NCI-H82 (cell line): ENCODE results near the gene COL13A1.

Experiments used
- DNase-seq: peaks from one replicate; lab custom pipeline; 2025; lab: John Stamatoyannopoulos, UW

The COL13A1 gene

GRCh38 chr10:69910561-69910960, 108.9 kb downstream of the COL13A1 start:
- DNase-seq: no peak

GRCh38 chr10:69911613-69912528, 110.2 kb downstream of the COL13A1 start:
- no peak for DNase-seq

GRCh38 chr10:69912589-69912988, 110.9 kb downstream of the COL13A1 start:
- no peak for DNase-seq

GRCh38 chr10:69913606-69914382, 112.1 kb downstream of the COL13A1 start:
- no peak for DNase-seq

- peak; percentile 75 for DNase-seq
These were observed 112.9 kb downstream of the COL13A1 start for GRCh38 chr10:69914398-69915214.

GRCh38 chr10:69915215-69915560, 113.5 kb downstream of the COL13A1 start:
- DNase-seq: no peak

GRCh38 chr10:69916118-69916517, 114.4 kb downstream of the COL13A1 start:
- no peak for DNase-seq

GRCh38 chr10:69918036-69918435, 116.3 kb downstream of the COL13A1 start:
- DNase-seq: no peak

GRCh38 chr10:69919250-69919649, 117.5 kb downstream of the COL13A1 start:
- no peak for DNase-seq

GRCh38 chr10:69925111-69925510, 123.4 kb downstream of the COL13A1 start:
- DNase-seq: no peak

- DNase-seq: no peak
These were observed 126.6 kb downstream of the COL13A1 start for GRCh38 chr10:69928339-69928738.

- no peak for DNase-seq
These were observed 127.9 kb downstream of the COL13A1 start for GRCh38 chr10:69929575-69929974.

GRCh38 chr10:69934768-69935167, 133.1 kb downstream of the COL13A1 start:
- DNase-seq: peak; percentile 2

- DNase-seq: peak; percentile 20
These were observed 134.4 kb downstream of the COL13A1 start for GRCh38 chr10:69936091-69936490.

- DNase-seq: no peak
These were observed 136.9 kb downstream of the COL13A1 start for GRCh38 chr10:69938541-69938991.

GRCh38 chr10:69939061-69939460, 137.4 kb downstream of the COL13A1 start:
- DNase-seq: no peak

- DNase-seq: no peak
These were observed 137.8 kb downstream of the COL13A1 start for GRCh38 chr10:69939481-69939880.

GRCh38 chr10:69941730-69942129, 140.0 kb downstream of the COL13A1 start:
- DNase-seq: no peak

GRCh38 chr10:69943292-69943820, 141.7 kb downstream of the COL13A1 start:
- DNase-seq: no peak

GRCh38 chr10:69944761-69945160, 143.1 kb downstream of the COL13A1 start:
- no peak for DNase-seq

- no peak for DNase-seq
These were observed 146.6 kb downstream of the COL13A1 start for GRCh38 chr10:69948261-69948660.

- peak; percentile 6 for DNase-seq
These were observed 148.1 kb downstream of the COL13A1 start for GRCh38 chr10:69949770-69950169.
